Right lobe of liver (tissue), 6 donors: Measurements from ENCODE around the gene TNP2. TPM values are rescaled to one million over a fixed set of nuclear protein-coding genes. Genes with fewer than 3 reads are reported as not detected.

ENCODE experiments used
- ATAC-seq, 4 donors: fragments of 200-7000 bp; cut with Tn5 transposase; one replicate each; pipeline ENCODE4 v1.9.1; 2020; ENCODE audit warnings: mild to moderate bottlenecking in 4 of 4, moderate library complexity in 4 of 4
- DNase-seq, 3 donors: peaks; one replicate each; pipeline ENCODE4 v3.0.0-alpha.2; 2020
- H3K27ac ChIP-seq, 3 donors: fragments of 200-600 bp; one replicate each; pipeline ENCODE4 v1.8.0; 2022
- H3K27me3 ChIP-seq, 2 donors: fragments of 200-600 bp; one replicate each; pipeline ENCODE4 v1.8.0; 2022
- H3K36me3 ChIP-seq, 4 donors: fragments of 200-600 bp; sonication (generic) in 1 of 4; one replicate each; pipeline versions ENCODE4 v1.5.1 to v1.8.0; 2017 to 2022; ENCODE audit warnings: control low read depth in 1 of 4
- H3K4me1 ChIP-seq, 4 donors: fragments of 200-600 bp; sonication (generic) in 1 of 4; one replicate each; pipeline versions ENCODE4 v1.5.1 to v1.8.0; 2017 to 2022; ENCODE audit warnings: control low read depth in 1 of 4
- H3K4me3 ChIP-seq, 3 donors: fragments of 200-600 bp; one replicate each; pipeline ENCODE4 v1.8.0; 2022
- H3K9me3 ChIP-seq, 4 donors: fragments of 200-600 bp; sonication (generic) in 1 of 4; one replicate each; pipeline versions ENCODE4 v1.5.1 to v1.8.0; 2017 to 2022; ENCODE audit warnings: control low read depth in 1 of 4
- POLR2A ChIP-seq: fragments of 450-650 bp; IDR thresholded peaks from one replicate; pipeline ENCODE4 v1.6.1; 2017; ENCODE audit warnings: antibody characterized with exemption, mild to moderate bottlenecking
- WGBS: methylation state at CpG from one replicate; pipeline ENCODE4 v1.1.6; 2018; ENCODE audit warnings: low coverage, low lambda C conversion rate; ENCODE audit not compliant: insufficient coverage; ENCODE audit errors: missing lambda C conversion rate; 5-methylcytosine and 5-hydroxymethylcytosine counted together
- intact Hi-C, 2 donors: fragments of 100-400 bp; cut with DNase I; formaldehyde crosslinking; loops; one replicate each; pipeline versions ENCODE4 v1.11.2 to v1.14.1; 2022
- total RNA-seq, 6 experiments: library from RNA; depleted of rRNA in 2 of 6; stranded (reverse); fragments of >200 nt in 2 of 6; fragmentation: NEBNext Ultra II Directional in 3 of 6; extraction: Animal tissue kit (Norgen Biotek cat#: 25700) in 3 of 6; gene quantifications; one replicate each; pipeline versions ENCODE4 v1.1.0 to v1.2.4, GENCODE V29; 2016 to 2023
- TF ChIP-seq, protein P1 (sequence below), 4 donors: fragments of 200-600 bp in 3 of 4; fragments of 450-650 bp in 1 of 4; IDR thresholded peaks; one replicate each; pipeline versions ENCODE4 v1.5.1 to v1.8.0; 2016 to 2022; ENCODE audit warnings: antibody characterized with exemption in 4 of 4, mild to moderate bottlenecking in 2 of 4
- donor health status: DM: no; HTN: yes; CAD: no.
- donor health status: DM: no; HTN: no; CAD: no.
- donor health status: DM: no; HTN: no; CAD: no.
- donor health status: DM: no; HTN: yes; CAD: no.
- donor health status: DM: no; HTN: yes; CAD: no.

The TNP2 gene
- total RNA-seq, 6 experiments from 2014 or later, result not detected

DNA sequence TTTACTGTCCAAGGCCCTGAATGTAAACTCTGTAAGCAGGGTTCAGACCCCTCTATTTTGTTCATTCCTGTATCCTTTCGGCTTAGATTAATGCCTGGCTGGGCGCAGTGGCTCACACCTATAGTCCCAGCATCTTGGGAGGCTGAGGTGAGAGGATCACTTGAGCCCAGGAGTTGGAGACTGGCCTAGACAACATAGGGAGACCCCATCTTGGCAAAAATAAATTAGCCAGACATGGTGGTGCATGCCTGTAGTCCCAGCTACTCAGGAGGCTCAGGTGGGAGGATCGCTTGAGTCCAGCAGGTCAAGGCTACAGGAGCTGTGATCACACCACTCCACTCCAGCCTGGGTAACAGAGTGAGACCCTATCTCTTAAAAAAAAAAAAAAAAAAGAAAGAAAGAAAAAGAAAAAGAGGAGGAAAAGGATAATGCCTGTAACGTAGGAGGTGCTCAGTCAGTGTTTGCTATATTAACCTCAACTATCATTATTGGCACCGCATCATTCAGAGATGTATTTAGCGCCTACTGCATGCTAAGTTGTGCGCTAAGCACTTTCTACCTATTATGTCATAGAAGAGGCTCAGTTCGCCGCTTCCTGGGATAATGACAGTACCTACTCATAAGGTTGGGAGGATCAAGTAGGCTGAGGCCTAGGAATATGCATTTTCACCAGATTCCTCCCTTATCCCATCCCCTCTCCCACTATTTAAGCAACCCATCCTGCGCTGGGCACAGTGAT lies 18.2 kb downstream of the TNP2 start:
- intact Hi-C loops, result loop anchor here in 1 of 2 donors (10.0 kb wide), 1 partner anchor 46 kb away; no protein-coding TSS in a partner anchor
- H3K9me3 ChIP-seq, result no peaks in the 10 kb centered on the region
- H3K36me3 ChIP-seq, result no peaks in the 10 kb centered on the region
- peaks cover 0 to 13% (median 4%) of the 10 kb centered on the region in 4 donors for H3K4me1 ChIP-seq
- TF ChIP-seq, protein P1, sequence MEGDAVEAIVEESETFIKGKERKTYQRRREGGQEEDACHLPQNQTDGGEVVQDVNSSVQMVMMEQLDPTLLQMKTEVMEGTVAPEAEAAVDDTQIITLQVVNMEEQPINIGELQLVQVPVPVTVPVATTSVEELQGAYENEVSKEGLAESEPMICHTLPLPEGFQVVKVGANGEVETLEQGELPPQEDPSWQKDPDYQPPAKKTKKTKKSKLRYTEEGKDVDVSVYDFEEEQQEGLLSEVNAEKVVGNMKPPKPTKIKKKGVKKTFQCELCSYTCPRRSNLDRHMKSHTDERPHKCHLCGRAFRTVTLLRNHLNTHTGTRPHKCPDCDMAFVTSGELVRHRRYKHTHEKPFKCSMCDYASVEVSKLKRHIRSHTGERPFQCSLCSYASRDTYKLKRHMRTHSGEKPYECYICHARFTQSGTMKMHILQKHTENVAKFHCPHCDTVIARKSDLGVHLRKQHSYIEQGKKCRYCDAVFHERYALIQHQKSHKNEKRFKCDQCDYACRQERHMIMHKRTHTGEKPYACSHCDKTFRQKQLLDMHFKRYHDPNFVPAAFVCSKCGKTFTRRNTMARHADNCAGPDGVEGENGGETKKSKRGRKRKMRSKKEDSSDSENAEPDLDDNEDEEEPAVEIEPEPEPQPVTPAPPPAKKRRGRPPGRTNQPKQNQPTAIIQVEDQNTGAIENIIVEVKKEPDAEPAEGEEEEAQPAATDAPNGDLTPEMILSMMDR (IDR thresholded peaks at IDR 0.05), result no peak
- no peak for TF ChIP-seq POLR2A
- no peaks in the 10 kb centered on the region for H3K27me3 ChIP-seq
- DNase-seq (no peak), ATAC-seq (no peak)
- H3K27ac ChIP-seq, result no peak overlapping the region
- 97% methylated on average over 8 of the region's 10 CpGs for WGBS
- H3K4me3 ChIP-seq, result no peak overlapping the region

- 68% methylated on average over 10 of the region's 16 CpGs for WGBS
- peaks cover 0 to 20% (median 7%) of the 10 kb centered on the region in 4 donors for H3K4me1 ChIP-seq
Measured at GRCh38 chr16:11250091-11250785, 18.9 kb downstream of the TNP2 start.

DNA sequence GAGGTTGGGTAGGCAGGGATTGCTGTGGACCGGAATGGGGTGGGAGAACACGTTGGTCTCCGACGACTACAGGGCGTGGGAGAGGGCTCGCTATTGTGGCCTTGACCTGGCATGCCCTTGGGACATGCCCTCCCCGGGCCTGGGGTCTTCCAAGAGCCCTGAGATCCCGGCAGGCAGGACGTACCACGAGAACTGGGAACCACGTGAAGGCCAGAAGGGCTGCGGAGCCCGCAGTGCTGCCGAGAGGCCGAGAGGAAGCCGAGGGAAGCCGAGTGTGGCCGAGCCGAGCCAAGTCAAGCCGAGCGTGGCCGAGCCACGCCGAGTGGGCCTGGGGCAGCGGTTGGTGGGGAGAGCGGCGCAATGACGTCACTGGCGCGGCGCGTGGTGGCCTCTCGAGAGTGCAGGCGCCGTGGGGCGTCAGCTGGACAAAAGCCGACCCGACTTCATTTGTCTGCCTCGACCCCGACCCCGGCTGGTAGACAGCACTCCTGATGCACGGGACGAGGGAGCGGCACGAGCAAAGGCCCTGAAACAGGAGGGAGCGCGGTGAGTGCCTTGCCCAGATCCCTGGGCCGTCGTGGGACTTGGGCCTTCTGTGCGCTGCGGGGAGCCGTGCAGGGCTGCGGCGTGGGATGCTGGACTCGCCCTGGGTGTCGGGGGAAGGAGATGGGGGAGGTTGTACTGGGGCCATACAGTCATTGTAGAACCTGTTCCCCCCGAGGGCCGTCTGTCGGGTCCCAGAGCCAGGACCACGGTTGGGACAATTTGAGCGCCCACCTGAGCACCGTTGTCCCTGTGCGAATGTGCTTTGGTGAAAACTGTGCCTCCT lies 19.7 kb downstream of the TNP2 start:
- Histone ChIP-seq H3K9me3 (no peaks in the 10 kb centered on the region), H3K4me3 (no peak overlapping the region), H3K4me1 (peaks cover 0 to 15% (median 4%) of the 10 kb centered on the region in 4 donors), H3K27ac (no peak overlapping the region), H3K36me3 (no peaks in the 10 kb centered on the region), H3K27me3 (no peaks in the 10 kb centered on the region)
- DNase-seq (no peak), ATAC-seq (no peak)
- intact Hi-C loops, result loop anchor here in 1 of 2 donors (10.0 kb wide), 1 partner anchor 45 kb away; no protein-coding TSS in a partner anchor
- TF ChIP-seq, protein P1 (IDR thresholded peaks at IDR 0.05), result no peak
- no peak for TF ChIP-seq POLR2A
- 80% methylated on average over 3 of the region's 63 CpGs for WGBS

More at GRCh38 chr16:11250091-11250785, 18.9 kb downstream of the TNP2 start:
- intact Hi-C loops, result loop anchor here in 1 of 2 donors (10.0 kb wide), 1 partner anchor 45 kb away; no protein-coding TSS in a partner anchor
- no peaks in the 10 kb centered on the region for H3K36me3 ChIP-seq
- TF ChIP-seq POLR2A, result no peak
- TF ChIP-seq, protein P1 (IDR thresholded peaks at IDR 0.05), result no peak
- H3K4me3 ChIP-seq, result no peak overlapping the region
- H3K9me3 ChIP-seq, result no peaks in the 10 kb centered on the region
- peak in 1 of 4 donors; percentile 28 for ATAC-seq
- no peak overlapping the region for H3K27ac ChIP-seq
- peak in 1 of 3 donors; percentile 38 for DNase-seq
- no peaks in the 10 kb centered on the region for H3K27me3 ChIP-seq

DNA sequence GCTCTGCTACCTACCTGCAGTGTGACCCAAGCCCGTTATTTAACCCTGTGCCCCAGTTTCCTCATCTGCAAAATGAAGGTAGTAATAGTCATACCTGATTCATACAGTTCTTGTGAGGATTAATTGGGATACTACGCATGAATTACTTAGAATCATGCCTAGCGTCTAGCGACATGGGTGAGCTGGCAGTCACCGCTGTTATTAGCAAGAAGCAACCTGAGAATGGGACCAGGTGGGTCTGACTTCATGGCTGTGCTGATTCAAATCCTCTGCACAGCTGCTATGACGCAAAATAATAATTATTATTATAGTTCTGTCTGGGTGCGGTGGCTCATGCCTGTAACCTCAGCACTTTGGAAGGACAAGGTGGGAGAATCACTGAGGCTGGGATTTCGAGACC lies 21.0 kb downstream of the TNP2 start:
- no peaks in the 10 kb centered on the region for H3K36me3 ChIP-seq
- H3K27ac ChIP-seq, result no peak overlapping the region
- ATAC-seq (no peak), DNase-seq (no peak)
- no peak for TF ChIP-seq POLR2A
- TF ChIP-seq, protein P1 (IDR thresholded peaks at IDR 0.05), result no peak
- H3K4me3 ChIP-seq, result no peak overlapping the region
- intact Hi-C loops, result no loop called here
- peaks cover 0 to 13% (median 4%) of the 10 kb centered on the region in 4 donors for H3K4me1 ChIP-seq
- no peaks in the 10 kb centered on the region for H3K27me3 ChIP-seq
- H3K9me3 ChIP-seq, result no peaks in the 10 kb centered on the region
- WGBS, result 88% methylated on average over 8 of the region's 8 CpGs
